ENCODE measurements around the gene PPP1R3A.
"Not testable (repeated sequence)": the region's sequence is repeated elsewhere in the genome, so short reads cannot be mapped to it uniquely, and the experiment has no call there.

Gene PPP1R3A, protein sequence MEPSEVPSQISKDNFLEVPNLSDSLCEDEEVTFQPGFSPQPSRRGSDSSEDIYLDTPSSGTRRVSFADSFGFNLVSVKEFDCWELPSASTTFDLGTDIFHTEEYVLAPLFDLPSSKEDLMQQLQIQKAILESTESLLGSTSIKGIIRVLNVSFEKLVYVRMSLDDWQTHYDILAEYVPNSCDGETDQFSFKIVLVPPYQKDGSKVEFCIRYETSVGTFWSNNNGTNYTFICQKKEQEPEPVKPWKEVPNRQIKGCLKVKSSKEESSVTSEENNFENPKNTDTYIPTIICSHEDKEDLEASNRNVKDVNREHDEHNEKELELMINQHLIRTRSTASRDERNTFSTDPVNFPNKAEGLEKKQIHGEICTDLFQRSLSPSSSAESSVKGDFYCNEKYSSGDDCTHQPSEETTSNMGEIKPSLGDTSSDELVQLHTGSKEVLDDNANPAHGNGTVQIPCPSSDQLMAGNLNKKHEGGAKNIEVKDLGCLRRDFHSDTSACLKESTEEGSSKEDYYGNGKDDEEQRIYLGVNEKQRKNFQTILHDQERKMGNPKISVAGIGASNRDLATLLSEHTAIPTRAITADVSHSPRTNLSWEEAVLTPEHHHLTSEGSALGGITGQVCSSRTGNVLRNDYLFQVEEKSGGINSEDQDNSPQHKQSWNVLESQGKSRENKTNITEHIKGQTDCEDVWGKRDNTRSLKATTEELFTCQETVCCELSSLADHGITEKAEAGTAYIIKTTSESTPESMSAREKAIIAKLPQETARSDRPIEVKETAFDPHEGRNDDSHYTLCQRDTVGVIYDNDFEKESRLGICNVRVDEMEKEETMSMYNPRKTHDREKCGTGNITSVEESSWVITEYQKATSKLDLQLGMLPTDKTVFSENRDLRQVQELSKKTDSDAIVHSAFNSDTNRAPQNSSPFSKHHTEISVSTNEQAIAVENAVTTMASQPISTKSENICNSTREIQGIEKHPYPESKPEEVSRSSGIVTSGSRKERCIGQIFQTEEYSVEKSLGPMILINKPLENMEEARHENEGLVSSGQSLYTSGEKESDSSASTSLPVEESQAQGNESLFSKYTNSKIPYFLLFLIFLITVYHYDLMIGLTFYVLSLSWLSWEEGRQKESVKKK

DNA sequence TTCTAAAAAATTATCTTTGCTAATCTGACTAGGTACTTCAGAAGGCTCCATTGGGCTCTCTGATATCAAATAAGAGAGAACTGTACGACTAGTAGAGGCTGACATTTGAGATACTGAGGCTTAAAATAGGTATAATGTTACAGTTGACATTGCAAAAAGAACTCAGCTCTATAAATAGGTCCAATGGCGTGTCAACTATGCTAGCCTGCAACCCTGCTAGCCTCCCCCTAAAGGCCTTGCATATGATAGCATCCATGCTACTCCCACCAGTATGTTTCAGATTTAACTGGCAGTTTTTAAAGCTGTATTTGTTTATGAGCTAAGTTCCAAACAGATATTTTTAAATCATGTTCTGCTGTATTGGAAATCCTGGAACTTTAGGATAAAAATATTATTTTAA is at the start of gene PPP1R3A:
TSS of gene PPP1R3A (minus strand) at position 64 of the 400 bp plus-strand sequence. CDS start at position 51, 13 bp downstream.
- H3K9me3 Mint-ChIP-seq (ENCODE audit: low read depth), result no peaks in the 10 kb centered on the region
- no peak within 1 kb of the TSS for H3K4me3 Mint-ChIP-seq
- no peaks in the 10 kb centered on the region for H3K4me1 Mint-ChIP-seq (ENCODE audit: low read depth)
- H3K36me3 Mint-ChIP-seq, result no peaks in the 10 kb centered on the region
- no peaks in the 10 kb centered on the region for H3K27me3 Mint-ChIP-seq
- H3K27ac Mint-ChIP-seq, result no peak within 1 kb of the TSS

- H3K9me3 Mint-ChIP-seq (ENCODE audit: low read depth), result peaks cover 11% of the 10 kb centered on the region
- no peak overlapping the region for H3K27ac Mint-ChIP-seq
- H3K4me3 Mint-ChIP-seq, result no peak overlapping the region
- no peaks in the 10 kb centered on the region for H3K27me3 Mint-ChIP-seq
- H3K36me3 Mint-ChIP-seq, result no peaks in the 10 kb centered on the region
- no peaks in the 10 kb centered on the region for H3K4me1 Mint-ChIP-seq (ENCODE audit: low read depth)
Observed at GRCh38 chr7:113963356-113963755, 44.5 kb upstream of the PPP1R3A start.

GRCh38 chr7:113959910-113960309 is 41.1 kb upstream of the PPP1R3A start:
- H3K4me1 Mint-ChIP-seq (ENCODE audit: low read depth), result no peaks in the 10 kb centered on the region
- no peaks in the 10 kb centered on the region for H3K27me3 Mint-ChIP-seq
- H3K9me3 Mint-ChIP-seq (ENCODE audit: low read depth), result peaks cover 11% of the 10 kb centered on the region
- H3K27ac Mint-ChIP-seq, result no peak overlapping the region
- no peak overlapping the region for H3K4me3 Mint-ChIP-seq
- H3K36me3 Mint-ChIP-seq, result no peaks in the 10 kb centered on the region

DNA sequence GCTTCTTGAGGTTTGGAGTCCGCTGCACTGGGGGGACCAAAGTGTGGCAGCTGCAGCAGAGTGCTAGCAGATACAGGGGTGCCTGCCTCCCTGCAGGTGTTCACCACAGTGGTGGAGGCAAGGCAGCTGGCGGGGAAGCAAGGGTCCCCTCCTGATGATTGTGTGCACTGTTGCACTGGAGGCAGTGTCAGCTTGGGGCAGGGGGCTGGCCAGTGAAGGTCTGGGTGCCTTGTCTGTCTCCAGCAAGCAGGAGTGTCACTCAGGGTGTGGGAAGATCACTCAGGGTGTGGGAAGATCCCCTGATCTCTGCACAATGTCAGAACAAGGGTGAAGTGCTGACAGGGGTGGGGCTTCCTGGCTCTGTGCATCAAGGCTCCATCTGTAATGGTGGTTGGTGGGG is 36.3 kb upstream of the PPP1R3A start:
- Mint-ChIP-seq H3K9me3 (ENCODE audit: low read depth) (peaks cover 18% of the 10 kb centered on the region), H3K36me3 (no peaks in the 10 kb centered on the region), H3K4me1 (ENCODE audit: low read depth) (no peaks in the 10 kb centered on the region), H3K4me3 (no peak overlapping the region), H3K27me3 (no peaks in the 10 kb centered on the region), H3K27ac (no peak overlapping the region)

DNA sequence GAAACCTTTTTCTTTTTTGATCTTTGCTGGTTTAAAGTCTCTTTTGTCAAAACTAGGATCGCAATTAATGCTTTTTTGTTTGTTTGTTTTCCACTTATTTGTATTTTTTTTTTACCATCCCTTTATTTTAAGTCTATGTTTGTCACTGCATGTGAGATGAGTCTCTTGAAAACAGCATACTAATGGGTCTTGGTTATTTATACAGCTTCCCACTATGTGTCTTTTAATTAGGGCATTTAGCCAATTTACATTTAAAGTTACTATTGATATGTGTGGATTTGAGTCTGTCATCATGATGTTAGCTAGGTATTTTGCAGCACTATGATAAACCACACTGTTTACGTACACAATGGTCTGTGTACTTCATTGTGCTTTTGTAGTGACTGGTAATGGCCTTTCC is 34.7 kb upstream of the PPP1R3A start:
- no peak overlapping the region for H3K4me3 Mint-ChIP-seq
- no peaks in the 10 kb centered on the region for H3K36me3 Mint-ChIP-seq
- no peaks in the 10 kb centered on the region for H3K27me3 Mint-ChIP-seq
- no peak overlapping the region for H3K27ac Mint-ChIP-seq
- H3K4me1 Mint-ChIP-seq (ENCODE audit: low read depth), result no peaks in the 10 kb centered on the region
- peaks cover 11% of the 10 kb centered on the region for H3K9me3 Mint-ChIP-seq (ENCODE audit: low read depth)

- H3K27ac Mint-ChIP-seq, result no peak overlapping the region
Observed at GRCh38 chr7:113945018-113945938, 26.5 kb upstream of the PPP1R3A start.

DNA sequence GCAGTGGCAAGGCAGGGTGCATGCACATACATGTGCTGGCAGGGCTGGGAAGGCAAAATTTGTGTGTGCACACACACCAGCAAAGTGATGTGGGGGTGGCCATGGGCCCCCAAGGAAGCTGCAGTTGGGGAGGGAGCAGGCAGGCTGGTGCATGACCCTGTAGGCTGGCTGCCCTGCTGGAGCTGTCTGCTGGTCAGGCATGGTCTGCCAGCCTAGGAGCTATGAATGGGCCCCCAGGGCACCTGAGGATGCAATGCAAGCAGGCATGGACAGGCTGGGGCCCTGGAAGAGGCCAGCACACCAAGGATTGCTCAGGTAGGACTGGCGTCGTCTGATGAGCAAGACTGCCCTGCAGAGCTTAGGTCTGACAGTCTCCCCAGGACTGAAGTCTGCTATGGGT is 18.2 kb upstream of the PPP1R3A start:
- Mint-ChIP-seq H3K27me3 (no peaks in the 10 kb centered on the region), H3K27ac (no peak overlapping the region), H3K4me3 (no peak overlapping the region), H3K36me3 (no peaks in the 10 kb centered on the region), H3K9me3 (ENCODE audit: low read depth) (peaks cover 8% of the 10 kb centered on the region), H3K4me1 (ENCODE audit: low read depth) (no peaks in the 10 kb centered on the region)

More at GRCh38 chr7:113945018-113945938, 26.5 kb upstream of the PPP1R3A start:
- Mint-ChIP-seq H3K4me3 (no peak overlapping the region), H3K9me3 (ENCODE audit: low read depth) (peaks cover 9% of the 10 kb centered on the region), H3K27me3 (no peaks in the 10 kb centered on the region), H3K36me3 (no peaks in the 10 kb centered on the region), H3K4me1 (ENCODE audit: low read depth) (no peaks in the 10 kb centered on the region)

- H3K27ac Mint-ChIP-seq, result no peak overlapping the region
- no peaks in the 10 kb centered on the region for H3K36me3 Mint-ChIP-seq
- H3K9me3 Mint-ChIP-seq (ENCODE audit: low read depth), result peaks cover 8% of the 10 kb centered on the region
- H3K4me1 Mint-ChIP-seq (ENCODE audit: low read depth), result no peaks in the 10 kb centered on the region
- no peak overlapping the region for H3K4me3 Mint-ChIP-seq
- H3K27me3 Mint-ChIP-seq, result no peaks in the 10 kb centered on the region
Observed at GRCh38 chr7:113936535-113936934, 17.7 kb upstream of the PPP1R3A start.

- not testable (repeated sequence) for H3K4me1 Mint-ChIP-seq (ENCODE audit: low read depth); H3K27ac Mint-ChIP-seq
Observed at GRCh38 chr7:113929389-113929788, 10.6 kb upstream of the PPP1R3A start.

DNA sequence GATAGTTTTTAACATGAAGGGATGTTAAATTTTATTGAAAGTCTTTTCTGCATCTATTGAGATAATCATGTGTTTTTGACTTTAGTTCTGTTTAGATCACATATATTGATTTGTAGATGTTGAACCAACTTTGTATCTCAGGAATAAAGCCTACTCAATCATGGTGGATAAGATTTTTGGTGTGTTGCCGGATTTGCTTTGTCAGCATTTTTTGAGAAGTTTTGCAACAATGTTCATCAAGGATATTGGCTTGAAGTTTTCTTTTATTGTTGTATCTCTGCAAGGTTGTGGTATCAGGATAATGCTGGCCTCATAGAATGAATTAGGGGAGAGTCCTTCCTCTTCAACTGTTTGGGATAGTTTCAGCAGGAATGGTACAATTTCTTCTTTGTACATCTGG is 9.3 kb upstream of the PPP1R3A start:
- Mint-ChIP-seq H3K27me3 (no peaks in the 10 kb centered on the region), H3K4me1 (ENCODE audit: low read depth) (no peaks in the 10 kb centered on the region), H3K36me3 (no peaks in the 10 kb centered on the region), H3K27ac (no peak overlapping the region), H3K9me3 (ENCODE audit: low read depth) (peaks cover 11% of the 10 kb centered on the region), H3K4me3 (no peak overlapping the region)

More at GRCh38 chr7:113929389-113929788, 10.6 kb upstream of the PPP1R3A start:
- H3K4me3 Mint-ChIP-seq, H3K27me3 Mint-ChIP-seq, H3K36me3 Mint-ChIP-seq: not testable (repeated sequence)
- H3K9me3 Mint-ChIP-seq (ENCODE audit: low read depth), result peaks cover 13% of the 10 kb centered on the region

- H3K4me3 Mint-ChIP-seq, result no peak overlapping the region
- H3K9me3 Mint-ChIP-seq (ENCODE audit: low read depth), result no peaks in the 10 kb centered on the region
- H3K27ac Mint-ChIP-seq, result no peak overlapping the region
- H3K27me3 Mint-ChIP-seq, result no peaks in the 10 kb centered on the region
- H3K36me3 Mint-ChIP-seq, result no peaks in the 10 kb centered on the region
- H3K4me1 Mint-ChIP-seq (ENCODE audit: low read depth), result no peaks in the 10 kb centered on the region
Observed at GRCh38 chr7:113922049-113922448, 3.2 kb upstream of the PPP1R3A start.

DNA sequence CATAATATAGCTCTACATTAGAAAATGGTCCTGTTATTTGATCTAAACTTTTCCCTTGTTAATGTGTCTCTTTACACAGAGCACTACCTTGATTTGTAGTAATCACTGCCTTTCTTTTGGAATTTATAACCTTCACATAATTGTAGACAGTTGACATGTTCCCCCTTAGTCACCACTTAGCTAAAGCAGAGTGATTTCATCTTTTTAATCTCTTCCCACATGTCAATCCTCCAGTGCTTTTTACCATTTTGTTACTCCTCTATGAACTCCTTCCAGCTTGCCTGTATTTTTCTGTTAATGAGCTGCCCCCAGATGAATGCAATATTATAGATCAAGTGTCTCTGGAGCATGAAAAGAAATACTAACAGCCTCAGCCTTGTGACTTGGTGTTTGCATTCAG is 2.6 kb upstream of the PPP1R3A start:
- Mint-ChIP-seq H3K27ac (no peak overlapping the region), H3K9me3 (ENCODE audit: low read depth) (no peaks in the 10 kb centered on the region)

GRCh38 chr7:113917840-113918239 is 969 bp downstream of the PPP1R3A start:
- no peaks in the 10 kb centered on the region for H3K36me3 Mint-ChIP-seq
- no peaks in the 10 kb centered on the region for H3K9me3 Mint-ChIP-seq (ENCODE audit: low read depth)
- H3K27ac Mint-ChIP-seq, result no peak overlapping the region
- no peaks in the 10 kb centered on the region for H3K27me3 Mint-ChIP-seq
- H3K4me3 Mint-ChIP-seq, result no peak overlapping the region
- H3K4me1 Mint-ChIP-seq (ENCODE audit: low read depth), result no peaks in the 10 kb centered on the region

More for the DNA sequence above, 2.6 kb upstream of the PPP1R3A start:
- Mint-ChIP-seq H3K27me3 (no peaks in the 10 kb centered on the region), H3K4me3 (no peak overlapping the region), H3K36me3 (no peaks in the 10 kb centered on the region), H3K4me1 (ENCODE audit: low read depth) (no peaks in the 10 kb centered on the region)

GRCh38 chr7:113915956-113916355 is 2.9 kb downstream of the PPP1R3A start:
- Mint-ChIP-seq H3K36me3 (no peaks in the 10 kb centered on the region), H3K4me1 (ENCODE audit: low read depth) (no peaks in the 10 kb centered on the region), H3K4me3 (no peak overlapping the region), H3K27ac (no peak overlapping the region), H3K27me3 (no peaks in the 10 kb centered on the region), H3K9me3 (ENCODE audit: low read depth) (peaks cover 3% of the 10 kb centered on the region)
